Fibroblast of lung (primary cell): ENCODE results near the gene LDLRAD4.

Source experiments
- EZH2 ChIP-seq: IDR thresholded peaks from 2 replicates; pipeline ENCODE4 v1.5.1; 2012; ENCODE audit warnings: low read length, control low read depth, mild to moderate bottlenecking; ENCODE audit errors: missing control alignments
- TF ChIP-seq, protein P1 (sequence below), 2 donors: IDR thresholded peaks in 1 of 2; conservative IDR thresholded peaks in 1 of 2; 1 replicate in 1 of 2; 2 replicates in 1 of 2; pipeline ENCODE4 v1.5.1; 2011 to 2012; ENCODE audit warnings: low read length in 2 of 2, control low read depth in 1 of 2, inconsistent platforms in 1 of 2, low read depth in 1 of 2, mild to moderate bottlenecking in 1 of 2

DNA sequence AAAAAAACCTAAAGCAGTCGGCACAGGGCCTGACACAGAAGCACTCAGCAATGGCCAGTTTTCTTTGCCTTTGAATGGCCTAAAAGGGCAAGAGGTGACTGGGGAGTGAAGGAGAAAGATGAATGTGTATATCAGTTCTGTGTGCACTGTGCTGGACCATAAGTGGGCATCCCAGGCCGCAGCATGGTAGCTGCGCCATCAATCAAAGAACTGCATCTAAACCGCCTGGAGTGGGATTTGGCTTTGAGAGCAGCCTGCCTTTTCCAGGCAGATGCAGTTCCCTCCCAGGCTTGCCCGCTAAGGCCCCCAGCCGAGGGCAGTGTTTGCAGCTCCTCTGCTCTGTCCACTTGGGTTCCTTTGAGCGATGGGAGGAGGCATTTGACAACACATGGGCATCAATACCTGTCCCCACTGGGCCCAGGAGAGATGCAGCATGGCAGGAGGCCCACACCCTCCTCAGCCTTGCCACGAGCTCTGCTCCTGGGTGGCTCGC lies 363.7 kb downstream of the LDLRAD4 start:
- TF ChIP-seq, protein P1, sequence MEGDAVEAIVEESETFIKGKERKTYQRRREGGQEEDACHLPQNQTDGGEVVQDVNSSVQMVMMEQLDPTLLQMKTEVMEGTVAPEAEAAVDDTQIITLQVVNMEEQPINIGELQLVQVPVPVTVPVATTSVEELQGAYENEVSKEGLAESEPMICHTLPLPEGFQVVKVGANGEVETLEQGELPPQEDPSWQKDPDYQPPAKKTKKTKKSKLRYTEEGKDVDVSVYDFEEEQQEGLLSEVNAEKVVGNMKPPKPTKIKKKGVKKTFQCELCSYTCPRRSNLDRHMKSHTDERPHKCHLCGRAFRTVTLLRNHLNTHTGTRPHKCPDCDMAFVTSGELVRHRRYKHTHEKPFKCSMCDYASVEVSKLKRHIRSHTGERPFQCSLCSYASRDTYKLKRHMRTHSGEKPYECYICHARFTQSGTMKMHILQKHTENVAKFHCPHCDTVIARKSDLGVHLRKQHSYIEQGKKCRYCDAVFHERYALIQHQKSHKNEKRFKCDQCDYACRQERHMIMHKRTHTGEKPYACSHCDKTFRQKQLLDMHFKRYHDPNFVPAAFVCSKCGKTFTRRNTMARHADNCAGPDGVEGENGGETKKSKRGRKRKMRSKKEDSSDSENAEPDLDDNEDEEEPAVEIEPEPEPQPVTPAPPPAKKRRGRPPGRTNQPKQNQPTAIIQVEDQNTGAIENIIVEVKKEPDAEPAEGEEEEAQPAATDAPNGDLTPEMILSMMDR (conservative IDR thresholded peaks at IDR 0.05 in 1 of 2, IDR thresholded peaks at IDR 0.05 in 1 of 2; ENCODE audit: low read depth in 1 of 2, low read length in 2 of 2): no peak
- TF ChIP-seq EZH2: no peak
